ENCODE data around the gene TMEM184A.

DNA sequence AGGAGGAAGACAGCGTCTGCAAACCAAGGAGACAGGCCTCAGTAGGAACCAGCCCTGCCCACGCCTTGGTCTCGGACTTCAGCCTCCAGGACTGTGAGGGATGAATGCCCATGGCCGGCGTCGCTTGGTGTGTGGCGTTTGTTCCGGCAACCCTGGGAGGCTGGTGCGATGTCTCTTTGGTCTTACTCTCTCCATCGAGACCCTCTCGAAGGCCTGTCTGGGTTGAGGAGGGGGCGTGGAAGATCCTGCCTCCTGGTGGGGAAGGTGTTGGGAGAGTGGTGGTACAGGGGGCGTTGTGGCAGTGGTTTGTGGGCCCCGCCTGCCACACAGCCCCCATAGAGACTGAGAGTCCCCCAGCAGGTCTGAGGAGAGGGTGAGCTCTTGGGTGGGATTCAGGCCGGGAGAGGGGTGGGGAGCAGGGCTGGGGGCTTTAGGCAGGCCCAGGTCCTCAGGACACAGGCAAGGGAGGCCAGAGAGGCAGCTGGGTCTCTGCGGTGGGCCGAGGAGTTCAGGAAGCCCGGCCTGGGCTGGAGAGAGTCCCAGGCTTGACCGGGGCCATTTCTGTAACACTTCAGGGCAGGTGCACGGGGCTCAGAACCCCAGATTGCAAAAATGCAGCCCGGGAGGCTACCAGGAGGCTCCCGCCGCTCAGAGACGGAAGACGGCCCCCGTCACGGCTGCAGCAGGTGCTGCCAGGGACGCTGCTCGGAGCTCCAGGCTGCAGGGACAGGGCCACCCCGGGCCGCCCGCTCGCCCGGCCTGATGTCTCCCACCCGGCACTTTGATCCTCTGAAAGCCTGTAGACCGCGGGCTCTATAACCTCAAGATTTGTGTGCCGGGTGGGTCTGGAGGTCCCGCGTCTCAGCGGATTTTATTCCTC lies 47.6 kb upstream of the TMEM184A start:
- TF ChIP-seq, protein P1, sequence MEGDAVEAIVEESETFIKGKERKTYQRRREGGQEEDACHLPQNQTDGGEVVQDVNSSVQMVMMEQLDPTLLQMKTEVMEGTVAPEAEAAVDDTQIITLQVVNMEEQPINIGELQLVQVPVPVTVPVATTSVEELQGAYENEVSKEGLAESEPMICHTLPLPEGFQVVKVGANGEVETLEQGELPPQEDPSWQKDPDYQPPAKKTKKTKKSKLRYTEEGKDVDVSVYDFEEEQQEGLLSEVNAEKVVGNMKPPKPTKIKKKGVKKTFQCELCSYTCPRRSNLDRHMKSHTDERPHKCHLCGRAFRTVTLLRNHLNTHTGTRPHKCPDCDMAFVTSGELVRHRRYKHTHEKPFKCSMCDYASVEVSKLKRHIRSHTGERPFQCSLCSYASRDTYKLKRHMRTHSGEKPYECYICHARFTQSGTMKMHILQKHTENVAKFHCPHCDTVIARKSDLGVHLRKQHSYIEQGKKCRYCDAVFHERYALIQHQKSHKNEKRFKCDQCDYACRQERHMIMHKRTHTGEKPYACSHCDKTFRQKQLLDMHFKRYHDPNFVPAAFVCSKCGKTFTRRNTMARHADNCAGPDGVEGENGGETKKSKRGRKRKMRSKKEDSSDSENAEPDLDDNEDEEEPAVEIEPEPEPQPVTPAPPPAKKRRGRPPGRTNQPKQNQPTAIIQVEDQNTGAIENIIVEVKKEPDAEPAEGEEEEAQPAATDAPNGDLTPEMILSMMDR (IDR thresholded peaks at IDR 0.05), result no peak
- TF ChIP-seq POLR2A (IDR thresholded peaks at IDR 0.05), result no peak

Data from uterus (tissue), 2 donors.